Measurements from ENCODE around the gene TNIP1.

The TNIP1 gene

GRCh38 chr5:151080613-151081430, at the start of gene TNIP1:
TSS of gene TNIP1 (minus strand) at chr5:151081034. CDS start at chr5:151065095, 15,939 bp downstream.
- DNase-seq = peak; percentile 95

- DNase-seq = no peak
Measured at GRCh38 chr5:151130235-151130921, 49.5 kb upstream of the TNIP1 start.

DNA sequence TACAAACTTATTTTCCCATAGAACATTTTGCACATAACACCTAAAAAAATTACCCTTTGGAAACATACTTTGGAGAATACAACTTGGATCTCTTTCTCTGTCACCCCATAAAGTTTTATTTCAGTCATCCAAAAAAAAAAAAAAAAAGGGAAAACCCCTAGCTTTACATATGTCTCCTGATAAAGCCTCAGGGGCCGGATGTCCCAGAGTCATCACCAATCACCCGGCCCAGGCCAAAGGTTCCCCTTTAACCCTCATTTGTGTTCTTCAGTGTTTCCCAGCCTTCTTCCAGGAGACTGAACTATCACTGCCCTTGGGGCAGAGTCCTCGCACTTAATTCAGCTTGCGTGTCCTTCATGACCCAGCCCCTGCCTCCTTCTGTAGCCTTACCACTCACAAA, 48.0 kb upstream of the TNIP1 start:
- DNase-seq = no peak

DNA sequence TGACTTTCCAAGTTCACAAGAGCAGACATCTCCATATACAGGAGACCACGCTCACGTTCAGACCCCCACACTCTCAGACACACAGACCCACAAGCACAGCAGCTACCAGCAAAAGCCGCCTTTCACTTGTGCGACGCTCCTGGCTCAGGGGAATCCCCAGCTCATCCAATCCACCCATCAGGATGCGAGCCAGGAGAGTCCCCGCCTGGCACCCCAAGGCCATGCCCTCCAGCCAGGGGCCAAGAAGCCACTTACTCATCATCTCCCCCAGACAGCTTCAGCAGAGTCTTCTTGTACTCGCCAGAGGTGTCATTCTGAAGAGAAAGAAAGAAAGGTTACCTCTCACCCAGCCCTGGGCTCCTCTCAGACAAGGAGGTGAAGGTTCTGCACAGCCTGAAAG, 47.1 kb upstream of the TNIP1 start:
- DNase-seq = no peak

- peak; percentile 71 for DNase-seq
Measured at GRCh38 chr5:151126199-151126645, 45.4 kb upstream of the TNIP1 start.

DNA sequence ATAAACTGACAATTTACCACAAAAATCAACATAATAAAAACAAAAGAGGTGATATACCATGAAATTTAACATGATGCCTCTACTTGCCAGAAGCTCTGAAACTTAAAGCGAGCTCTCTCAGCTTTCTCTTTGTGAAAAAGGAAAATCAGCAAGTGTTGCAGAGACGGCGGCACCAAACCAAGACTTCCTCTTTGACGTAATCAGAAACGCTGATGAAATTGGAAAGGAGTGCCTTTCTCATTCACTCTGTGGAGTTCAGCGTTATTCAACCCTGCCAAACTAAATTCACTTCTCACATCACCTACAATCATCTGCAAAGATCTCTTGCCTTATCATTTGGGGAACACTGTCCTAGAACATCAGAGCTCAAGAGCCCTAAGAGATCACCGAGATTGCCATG, 44.6 kb upstream of the TNIP1 start:
- DNase-seq = no peak

- no peak for DNase-seq
Measured at GRCh38 chr5:151123897-151124751, 43.3 kb upstream of the TNIP1 start.

GRCh38 chr5:151122828-151123227, 42.0 kb upstream of the TNIP1 start:
- DNase-seq = no peak

DNA sequence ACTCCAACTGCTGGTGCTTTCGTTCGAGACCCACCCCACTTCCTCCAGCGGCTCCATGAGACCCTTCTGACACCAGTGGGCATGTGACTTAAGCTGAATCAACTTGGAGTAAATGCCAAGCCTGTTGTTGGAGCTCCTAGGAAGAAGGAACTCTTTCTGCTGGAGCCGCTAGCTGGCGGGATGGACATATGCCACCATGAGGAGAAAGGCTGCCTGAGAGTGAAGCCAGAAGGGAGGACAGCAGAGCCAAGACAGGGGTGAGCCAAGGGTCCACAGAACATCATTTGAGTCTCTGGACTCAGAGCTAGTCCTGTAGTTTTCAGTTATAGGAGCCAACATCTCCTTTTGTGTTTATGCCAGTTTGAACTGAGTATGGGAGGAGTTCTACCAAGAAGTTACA, 40.8 kb upstream of the TNIP1 start:
- DNase-seq = no peak

GRCh38 chr5:151121095-151121494, 40.3 kb upstream of the TNIP1 start:
- DNase-seq = no peak

DNA sequence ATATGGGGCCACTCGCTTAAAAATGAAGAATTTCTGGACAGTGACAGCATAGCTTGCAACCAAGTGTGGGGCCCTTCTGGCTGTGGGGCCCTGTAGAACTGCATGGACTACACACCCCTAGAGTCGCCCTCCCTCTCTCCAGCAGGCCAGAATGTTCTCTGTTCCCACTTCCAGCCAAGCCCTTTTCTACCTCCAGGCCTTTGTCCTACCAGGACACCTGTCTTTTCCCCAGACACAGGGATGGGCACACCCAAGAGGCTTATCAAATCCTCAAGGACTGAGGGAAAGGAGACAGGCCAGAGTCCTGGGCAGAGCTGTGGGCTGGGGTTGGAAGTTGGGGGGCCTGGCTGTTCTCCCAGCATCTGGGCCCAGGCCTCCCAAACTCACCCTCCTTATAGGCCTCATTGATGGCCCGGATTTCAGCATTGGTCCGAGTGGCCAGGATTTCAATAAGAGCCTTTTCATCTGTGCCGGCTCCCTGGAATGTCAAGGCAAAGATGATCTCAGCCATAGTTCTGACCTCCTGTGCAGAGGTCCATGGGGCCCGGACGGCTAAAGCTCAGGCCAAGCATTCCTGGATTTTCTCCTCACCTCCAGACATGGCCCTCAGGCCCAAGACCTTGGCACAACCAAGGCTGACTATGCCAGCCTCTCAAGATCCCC, 38.2 kb upstream of the TNIP1 start:
- no peak for DNase-seq

GRCh38 chr5:151115272-151115905, 34.6 kb upstream of the TNIP1 start:
- peak; percentile 78 for DNase-seq

- no peak for DNase-seq
Measured at GRCh38 chr5:151113651-151114050, 32.8 kb upstream of the TNIP1 start.

DNA sequence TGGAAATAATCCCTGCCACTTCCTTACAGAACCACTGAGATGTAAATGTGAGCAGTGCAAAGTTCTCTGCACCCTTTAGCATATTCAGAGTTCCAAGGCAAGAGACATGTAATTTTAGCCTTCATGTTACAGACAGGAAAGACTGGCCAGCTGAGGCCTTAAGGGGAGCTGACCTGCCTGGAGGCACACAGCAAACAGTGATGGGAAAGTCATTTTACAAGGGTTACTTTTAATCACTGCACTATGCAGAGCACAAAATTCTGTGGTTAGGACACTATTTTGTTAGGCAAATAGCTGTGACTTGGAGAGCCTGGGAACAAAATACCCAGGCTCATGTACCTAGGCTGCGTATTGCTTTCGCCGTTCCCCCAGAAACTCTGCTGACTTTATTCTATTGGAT, 30.2 kb upstream of the TNIP1 start:
- DNase-seq = no peak

GRCh38 chr5:151110122-151110681, 29.4 kb upstream of the TNIP1 start:
- DNase-seq = no peak

DNA sequence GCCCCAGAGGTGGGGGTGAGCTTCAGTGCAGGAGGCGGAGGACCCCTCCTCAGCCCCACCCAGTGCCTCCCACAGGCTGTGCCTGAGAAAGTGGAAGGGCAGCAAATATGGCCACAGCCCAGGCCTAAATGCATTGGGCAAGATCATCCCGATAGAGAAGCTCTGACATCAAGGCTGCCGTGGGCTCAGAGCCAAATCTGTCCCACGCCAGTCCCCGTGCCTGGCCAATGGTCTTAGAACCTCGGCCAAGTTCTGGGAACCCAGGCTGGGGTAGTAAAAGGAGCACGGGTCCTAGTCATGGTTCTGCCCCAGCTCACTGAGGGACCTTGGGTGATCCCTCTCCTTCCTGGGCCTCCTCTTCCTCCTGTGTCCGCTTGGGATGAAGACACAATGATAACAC, 27.7 kb upstream of the TNIP1 start:
- no peak for DNase-seq

GRCh38 chr5:151107738-151108520, 27.1 kb upstream of the TNIP1 start:
- DNase-seq = no peak

DNA sequence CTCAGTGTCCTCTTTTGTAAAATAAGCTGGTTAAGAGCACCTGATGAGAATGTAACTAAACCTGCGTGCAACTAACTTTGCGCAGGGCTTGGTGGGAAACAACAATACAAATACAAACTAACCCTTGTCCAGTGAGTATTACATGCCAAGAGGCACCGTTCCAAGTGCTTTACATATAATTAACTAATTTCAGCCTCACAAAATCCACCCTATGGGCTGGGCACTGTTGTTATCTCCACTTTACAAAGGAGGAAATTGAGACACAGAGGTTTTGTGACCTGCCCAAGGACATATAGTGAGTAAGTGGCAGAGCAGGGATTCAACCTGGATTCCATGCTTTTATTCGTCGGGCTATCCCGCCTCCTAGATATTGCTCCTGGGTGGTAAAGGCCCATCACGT, 26.2 kb upstream of the TNIP1 start:
- no peak for DNase-seq

DNA sequence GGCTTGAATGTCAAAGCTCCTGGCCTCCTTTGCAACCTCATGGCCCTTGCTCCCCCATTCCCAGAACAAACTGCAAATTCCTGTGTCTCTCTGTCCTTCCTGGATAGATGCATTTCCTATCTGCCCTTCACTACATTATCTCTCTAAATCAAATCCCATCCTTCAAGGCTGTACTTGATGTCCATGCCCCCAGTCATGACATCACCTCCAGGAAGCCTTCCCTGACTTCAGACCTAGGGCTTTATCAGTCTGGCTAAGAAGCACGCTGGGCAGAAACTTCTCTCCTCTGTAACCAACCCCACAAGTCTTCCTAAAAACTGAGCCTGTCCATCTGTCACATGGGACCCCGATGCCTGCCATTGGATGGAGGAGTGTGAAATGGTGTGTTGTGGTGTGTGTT, 25.7 kb upstream of the TNIP1 start:
- no peak for DNase-seq

DNA sequence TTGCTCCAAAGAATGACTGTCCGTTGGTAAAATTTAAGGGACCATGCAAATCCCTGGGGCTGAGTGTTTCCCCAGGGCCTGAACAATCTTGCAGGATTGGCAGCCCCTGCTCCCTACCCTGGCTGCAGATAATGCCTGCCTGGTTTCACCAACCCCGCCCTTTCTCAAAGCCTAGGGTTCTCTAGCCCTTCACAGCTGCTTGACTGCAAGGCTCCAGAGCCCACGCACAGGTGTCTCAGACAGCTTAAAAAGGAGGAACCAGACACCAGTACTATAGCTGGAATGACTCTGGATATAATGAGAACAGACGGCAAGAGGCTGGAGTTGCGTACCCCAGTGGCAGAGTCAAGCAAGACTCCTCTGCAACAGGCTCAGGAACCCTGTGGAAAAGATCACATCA, 25.2 kb upstream of the TNIP1 start:
- no peak for DNase-seq

DNA sequence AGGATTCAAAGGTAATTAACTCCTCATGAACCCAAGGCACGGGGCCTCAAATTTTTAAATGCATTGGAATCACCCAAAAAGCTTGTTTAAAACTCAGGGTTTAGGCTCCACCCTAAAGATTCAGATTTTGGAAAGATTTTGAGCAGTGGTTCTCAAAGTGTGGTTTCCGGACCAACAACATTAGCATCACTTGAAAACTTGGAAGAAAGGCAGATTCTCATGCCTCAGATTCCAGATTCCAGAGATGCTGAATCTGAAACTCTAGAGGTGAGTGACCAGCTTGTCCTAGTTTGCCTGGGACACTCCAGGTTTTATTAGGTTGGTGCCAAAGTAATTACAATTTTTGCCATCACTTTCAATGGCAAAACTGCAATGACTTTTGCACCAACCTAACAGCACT, 24.7 kb upstream of the TNIP1 start:
- no peak for DNase-seq
